ENCODE data around the gene IDH3A. TPM values are rescaled to one million over a fixed set of nuclear protein-coding genes. Genes with fewer than 3 reads are reported as not detected.

IDH3A gene
- total RNA-seq, 1 experiment from 2014 or later = 66.1 TPM

DNA sequence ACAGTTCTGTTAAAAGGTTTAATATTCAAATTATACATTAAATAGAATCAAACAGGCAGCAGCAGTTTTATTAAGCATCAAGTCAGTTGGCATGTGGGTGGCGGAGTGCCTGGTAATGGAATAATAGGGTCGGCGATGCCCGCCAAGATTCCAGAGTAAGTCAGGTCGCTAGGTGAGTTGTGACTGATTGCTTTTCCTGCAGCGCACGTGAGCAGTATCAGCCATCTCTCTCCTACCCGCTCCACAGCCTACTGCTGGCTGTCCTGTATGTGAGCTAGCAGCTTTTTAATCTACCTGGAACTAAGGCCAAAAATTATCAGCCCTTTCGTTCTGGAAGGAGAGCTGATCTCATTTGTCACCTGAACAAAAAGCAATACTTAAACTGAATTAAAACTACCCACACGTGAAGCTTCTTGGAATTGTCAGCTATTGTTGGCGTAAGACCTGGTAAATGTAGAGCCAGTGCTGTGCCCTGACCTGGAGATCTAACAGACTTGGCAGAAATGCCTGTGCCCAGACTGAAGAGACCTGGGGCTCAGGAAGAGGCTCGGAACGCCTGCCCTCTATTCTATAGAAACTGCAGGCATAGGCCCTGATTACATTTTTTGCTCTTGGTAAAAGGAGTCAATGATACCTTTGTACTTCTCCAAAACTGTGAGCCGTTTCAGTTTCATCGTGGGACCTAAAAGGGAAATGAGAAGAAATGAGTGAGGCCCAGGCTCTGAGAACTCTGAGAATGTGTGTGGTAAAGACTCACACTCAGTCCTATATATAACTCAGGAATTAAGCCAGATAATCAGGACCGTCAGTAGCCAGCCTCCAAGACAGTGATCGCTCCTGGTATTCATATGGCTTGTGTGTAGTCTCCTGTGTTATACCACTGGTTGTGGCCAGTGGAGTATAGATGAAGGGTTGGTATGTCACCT, 21.9 kb downstream of the IDH3A start:
- Histone ChIP-seq H3K4me3 (no peak overlapping the region), H3K4me1 (no peaks in the 10 kb centered on the region), H3K27me3 (no peaks in the 10 kb centered on the region), H3K9me3 (replicated peaks) (no peaks in the 10 kb centered on the region), H3K36me3 (peaks cover 48% of the 10 kb centered on the region), H3K27ac (no peak overlapping the region)
- DNase-seq = no peak

DNA sequence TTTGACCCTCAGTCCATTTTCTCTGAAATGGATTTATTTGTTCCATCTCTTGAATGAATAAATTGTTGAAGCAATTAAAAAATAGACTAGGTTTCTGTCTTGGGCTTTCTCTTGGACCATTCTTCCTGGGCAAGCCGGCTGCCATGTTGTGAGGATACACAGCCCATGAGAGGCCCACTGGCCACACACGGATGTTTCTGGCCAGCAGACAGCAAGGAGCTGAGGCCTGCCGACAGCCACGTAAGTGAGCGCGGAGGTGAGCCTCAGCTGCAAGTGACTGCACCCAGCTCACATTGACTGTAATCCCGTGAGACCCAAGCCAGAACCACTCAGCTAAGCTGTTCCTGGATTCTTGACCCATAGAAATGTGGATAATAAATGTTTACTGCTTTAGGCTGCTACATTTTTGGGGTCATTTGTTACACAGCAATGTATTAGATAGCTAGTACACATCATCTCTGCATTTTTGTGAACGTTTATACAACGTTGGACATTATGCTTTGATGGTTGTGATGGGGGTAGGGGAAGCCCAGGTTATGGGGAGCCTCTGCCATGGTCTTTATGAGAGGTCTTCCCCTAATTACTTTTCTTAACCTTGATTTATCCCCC, 22.8 kb downstream of the IDH3A start:
- Histone ChIP-seq H3K27ac (no peak overlapping the region), H3K27me3 (no peaks in the 10 kb centered on the region), H3K4me1 (no peaks in the 10 kb centered on the region), H3K36me3 (peaks cover 42% of the 10 kb centered on the region), H3K4me3 (no peak overlapping the region), H3K9me3 (replicated peaks) (no peaks in the 10 kb centered on the region)
- no peak for DNase-seq

GRCh38 chr15:78174401-78174800, 25.2 kb downstream of the IDH3A start:
- Histone ChIP-seq H3K4me1 (peaks cover 9% of the 10 kb centered on the region), H3K27ac (no peak overlapping the region), H3K36me3 (peaks cover 22% of the 10 kb centered on the region), H3K4me3 (no peak overlapping the region), H3K27me3 (no peaks in the 10 kb centered on the region), H3K9me3 (replicated peaks) (no peaks in the 10 kb centered on the region)
- peak in 1 of 2 experiments; percentile 33 for DNase-seq

GRCh38 chr15:78175330-78175729, 26.2 kb downstream of the IDH3A start:
- DNase-seq = no peak
- Histone ChIP-seq H3K4me3 (no peak overlapping the region), H3K4me1 (peaks cover 9% of the 10 kb centered on the region), H3K27ac (no peak overlapping the region), H3K27me3 (no peaks in the 10 kb centered on the region), H3K9me3 (replicated peaks) (no peaks in the 10 kb centered on the region), H3K36me3 (peaks cover 18% of the 10 kb centered on the region)

GRCh38 chr15:78177447-78177873, 28.3 kb downstream of the IDH3A start:
- Histone ChIP-seq H3K27me3 (no peaks in the 10 kb centered on the region), H3K4me3 (no peak overlapping the region), H3K4me1 (peaks cover 9% of the 10 kb centered on the region), H3K36me3 (no peaks in the 10 kb centered on the region), H3K27ac (no peak overlapping the region), H3K9me3 (replicated peaks) (no peaks in the 10 kb centered on the region)
- DNase-seq = peak; percentile 71 to 83

GRCh38 chr15:78178064-78178463, 28.9 kb downstream of the IDH3A start:
- H3K27me3 ChIP-seq = no peaks in the 10 kb centered on the region
- H3K9me3 ChIP-seq (replicated peaks) = no peaks in the 10 kb centered on the region
- H3K4me1 ChIP-seq = peaks cover 9% of the 10 kb centered on the region
- H3K27ac ChIP-seq = no peak overlapping the region
- H3K36me3 ChIP-seq = no peaks in the 10 kb centered on the region
- no peak overlapping the region for H3K4me3 ChIP-seq
- peak in 1 of 2 experiments; percentile 33 for DNase-seq

DNA sequence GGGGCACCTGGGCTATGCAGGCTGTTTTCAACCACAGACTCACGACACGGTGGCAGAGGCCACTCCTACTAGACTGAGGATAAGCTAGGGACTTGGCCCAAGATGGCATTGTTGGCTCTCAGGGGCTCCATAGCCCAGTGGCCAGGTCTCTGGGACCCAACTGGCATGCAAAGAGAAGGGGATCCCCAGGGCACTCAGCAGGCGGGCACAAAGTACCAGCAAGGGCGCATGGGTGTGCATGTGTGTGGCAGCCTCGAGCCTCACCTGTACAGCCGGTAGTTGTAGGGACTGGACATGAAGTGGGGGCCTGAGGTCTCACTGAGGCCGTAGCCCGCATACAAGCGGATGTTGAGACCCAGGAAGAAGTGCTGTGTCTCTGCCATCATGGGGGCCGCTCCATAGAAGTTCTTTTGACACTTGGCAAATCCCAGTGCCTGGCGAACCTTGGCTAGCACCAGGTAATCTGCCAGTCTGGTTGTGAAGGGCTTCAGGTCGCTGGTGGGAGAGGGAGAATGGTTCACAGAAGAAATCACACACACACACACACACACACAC, 30.2 kb downstream of the IDH3A start:
- Histone ChIP-seq H3K27ac (no peak overlapping the region), H3K36me3 (no peaks in the 10 kb centered on the region), H3K4me1 (peaks cover 9% of the 10 kb centered on the region), H3K9me3 (replicated peaks) (no peaks in the 10 kb centered on the region), H3K27me3 (no peaks in the 10 kb centered on the region), H3K4me3 (no peak overlapping the region)
- no peak for DNase-seq

GRCh38 chr15:78179906-78180305, 30.7 kb downstream of the IDH3A start:
- no peaks in the 10 kb centered on the region for H3K36me3 ChIP-seq
- DNase-seq = no peak
- no peak overlapping the region for H3K27ac ChIP-seq
- peaks cover 9% of the 10 kb centered on the region for H3K4me1 ChIP-seq
- no peak overlapping the region for H3K4me3 ChIP-seq
- H3K27me3 ChIP-seq = no peaks in the 10 kb centered on the region
- no peaks in the 10 kb centered on the region for H3K9me3 ChIP-seq (replicated peaks)

DNA sequence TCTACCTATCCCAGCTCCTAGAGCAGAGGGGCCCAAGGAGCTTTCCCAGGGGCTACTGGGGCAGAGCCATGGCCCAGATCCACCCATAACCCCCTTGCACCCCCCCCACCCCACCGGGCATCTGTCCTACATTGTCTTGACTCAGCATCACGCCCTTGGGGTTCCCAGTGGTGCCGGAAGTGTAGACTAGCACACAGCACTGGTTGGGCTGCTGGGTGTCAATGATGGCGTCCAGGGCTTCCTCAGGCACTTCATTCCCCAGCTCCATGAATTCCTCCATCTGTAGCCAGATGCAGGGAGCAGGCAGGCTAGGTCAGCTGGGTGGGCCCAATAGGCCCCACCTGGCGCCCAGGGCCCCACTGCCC, 33.2 kb downstream of the IDH3A start:
- Histone ChIP-seq H3K36me3 (no peaks in the 10 kb centered on the region), H3K4me3 (no peak overlapping the region), H3K4me1 (peaks cover 9% of the 10 kb centered on the region), H3K27me3 (no peaks in the 10 kb centered on the region), H3K9me3 (replicated peaks) (no peaks in the 10 kb centered on the region; the same call in 1 of the 2 replicates), H3K27ac (no peak overlapping the region)
- DNase-seq = no peak

DNA sequence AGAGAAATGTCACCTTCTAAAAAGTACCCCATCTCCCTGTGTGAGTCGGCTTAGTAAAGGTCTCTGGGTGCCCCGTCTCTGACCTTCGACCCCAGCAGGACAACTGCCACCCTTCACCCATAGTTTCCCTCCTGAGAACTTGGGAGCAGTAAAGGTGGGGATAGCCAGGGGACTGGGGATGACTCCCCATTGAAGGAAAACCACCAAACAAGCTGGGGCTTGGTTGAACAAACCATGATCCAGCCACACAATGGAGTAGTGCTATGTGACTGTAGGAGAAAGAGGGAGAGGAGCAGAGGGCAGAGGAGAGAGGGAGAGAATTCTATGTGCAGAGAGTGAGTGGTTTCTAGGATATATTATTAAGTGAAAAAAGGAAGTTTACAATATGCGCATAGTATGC, 33.7 kb downstream of the IDH3A start:
- no peak for DNase-seq
- Histone ChIP-seq H3K27me3 (no peaks in the 10 kb centered on the region), H3K36me3 (no peaks in the 10 kb centered on the region), H3K9me3 (replicated peaks) (peaks cover under 1% of the 10 kb centered on the region; the same call in 1 of the 2 replicates), H3K4me1 (peaks cover 5% of the 10 kb centered on the region), H3K27ac (no peak overlapping the region), H3K4me3 (no peak overlapping the region)

GRCh38 chr15:78192826-78193594, 43.8 kb downstream of the IDH3A start:
- Histone ChIP-seq H3K36me3 (no peaks in the 10 kb centered on the region), H3K9me3 (replicated peaks) (0 out of 2 replicates have a peak, but pooled peaks cover 3% of the 10 kb centered on the region), H3K4me1 (no peaks in the 10 kb centered on the region), H3K4me3 (no peak overlapping the region), H3K27me3 (no peaks in the 10 kb centered on the region), H3K27ac (no peak overlapping the region)
- no peak for DNase-seq

DNA sequence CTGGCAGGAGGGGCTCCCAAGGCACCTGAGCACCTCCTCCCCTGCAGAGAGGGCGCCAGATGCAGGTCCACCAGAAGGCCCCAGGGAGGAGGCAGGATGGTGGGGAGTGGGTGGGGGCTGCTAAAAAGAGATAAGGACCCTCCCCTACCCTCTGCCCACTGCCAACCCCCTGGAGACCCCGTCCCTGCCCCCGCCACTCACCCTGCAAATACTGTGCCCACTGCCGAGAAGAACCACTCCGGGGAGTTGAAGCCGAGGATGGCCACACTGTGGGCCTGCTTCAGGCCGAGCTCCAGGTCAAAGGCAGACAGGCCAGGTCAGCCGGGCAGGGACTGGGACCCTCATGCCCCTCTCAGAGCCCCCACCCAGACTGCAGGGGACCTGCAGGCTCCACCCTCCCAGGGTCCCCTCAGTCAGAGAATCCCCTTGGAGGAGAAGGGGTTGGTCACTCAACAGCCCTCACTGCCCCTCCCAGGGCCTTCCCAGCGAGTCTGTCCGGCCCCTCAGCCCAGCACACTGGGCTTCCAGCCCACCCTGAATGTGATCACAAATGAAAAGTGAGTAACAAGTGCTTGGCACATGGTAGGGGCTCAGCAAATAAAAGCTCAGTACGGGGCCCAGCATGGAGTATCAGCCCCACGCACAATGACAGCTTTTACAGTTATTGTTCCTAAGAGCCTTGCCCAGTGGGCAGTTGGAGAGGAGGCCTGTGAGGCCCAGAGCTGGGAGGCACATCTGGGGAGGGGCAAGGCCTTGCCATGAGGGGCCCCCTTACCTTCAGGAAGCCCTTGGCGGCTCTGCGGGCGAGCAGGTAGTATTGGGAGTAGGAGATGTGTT, 44.8 kb downstream of the IDH3A start:
- no peak for DNase-seq
- Histone ChIP-seq H3K27me3 (no peaks in the 10 kb centered on the region), H3K4me1 (no peaks in the 10 kb centered on the region), H3K36me3 (no peaks in the 10 kb centered on the region), H3K9me3 (replicated peaks) (0 out of 2 replicates have a peak, but pooled peaks cover 3% of the 10 kb centered on the region), H3K27ac (no peak overlapping the region), H3K4me3 (no peak overlapping the region)

DNA sequence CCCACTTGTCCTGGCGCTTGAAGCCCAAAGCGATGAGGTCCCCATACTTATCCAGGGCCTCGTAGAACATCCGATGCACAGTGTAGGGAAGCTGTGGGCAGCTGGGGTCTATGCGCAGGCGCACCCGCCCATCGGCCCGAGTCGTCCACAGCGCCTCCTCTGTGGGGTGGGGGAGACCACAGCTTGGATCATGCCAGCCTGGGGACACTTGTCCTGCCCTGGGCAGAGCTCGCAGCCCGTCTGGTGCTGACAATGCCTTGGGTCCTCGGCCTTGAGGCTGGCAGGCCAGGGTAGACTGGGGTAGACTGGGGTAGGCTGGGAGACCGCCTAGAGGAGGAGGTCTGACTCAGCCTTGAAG, 45.4 kb downstream of the IDH3A start:
- Histone ChIP-seq H3K27ac (no peak overlapping the region), H3K27me3 (no peaks in the 10 kb centered on the region), H3K9me3 (replicated peaks) (0 out of 2 replicates have a peak, but pooled peaks cover 3% of the 10 kb centered on the region), H3K4me3 (no peak overlapping the region), H3K36me3 (no peaks in the 10 kb centered on the region), H3K4me1 (no peaks in the 10 kb centered on the region)
- no peak for DNase-seq

GRCh38 chr15:78195735-78196201, 46.6 kb downstream of the IDH3A start:
- H3K4me1 ChIP-seq = no peaks in the 10 kb centered on the region
- 0 out of 2 replicates have a peak, but pooled peaks cover 3% of the 10 kb centered on the region for H3K9me3 ChIP-seq (replicated peaks)
- no peak overlapping the region for H3K4me3 ChIP-seq
- H3K36me3 ChIP-seq = no peaks in the 10 kb centered on the region
- H3K27ac ChIP-seq = no peak overlapping the region
- DNase-seq = peak in 1 of 2 experiments; percentile 47
- no peaks in the 10 kb centered on the region for H3K27me3 ChIP-seq
